Suprapubic skin (tissue), 4 donors: ENCODE data around the gene LORICRIN.

Source experiments
- CTCF ChIP-seq, 2 donors: fragments of 200-600 bp in 1 of 2; fragments of 450-650 bp in 1 of 2; sonication (generic) in 1 of 2; IDR thresholded peaks; one replicate each; pipeline ENCODE4 v1.5.1; 2016 to 2019; ENCODE audit warnings: antibody characterized with exemption in 2 of 2, mild to moderate bottlenecking in 1 of 2, moderate library complexity in 1 of 2
- EP300 ChIP-seq: sonication (generic); formaldehyde crosslinking; IDR thresholded peaks from one replicate; pipeline ENCODE4 v1.6.1; 2017; ENCODE audit warnings: antibody characterized with exemption
- POLR2A ChIP-seq, 2 donors: fragments of 450-650 bp; IDR thresholded peaks; one replicate each; pipeline ENCODE4 v1.6.1; 2017; ENCODE audit warnings: antibody characterized with exemption in 2 of 2, mild to moderate bottlenecking in 2 of 2, moderate library complexity in 2 of 2
- POLR2AphosphoS5 ChIP-seq, 3 donors: sonication (generic); formaldehyde crosslinking; IDR thresholded peaks; one replicate each; pipeline ENCODE4 v1.6.1; 2017; ENCODE audit warnings: antibody characterized with exemption in 3 of 3

- TF ChIP-seq CTCF (IDR thresholded peaks at IDR 0.05) (peak; percentile 22 to 27), POLR2A (IDR thresholded peaks at IDR 0.05) (no peak), POLR2AphosphoS5 (IDR thresholded peaks at IDR 0.05) (no peak), EP300 (no peak)
Observed at GRCh38 chr1:153292740-153293479, 33.4 kb downstream of the LORICRIN start.
